ENCODE results near the gene NRIP1. TPM values are rescaled to one million over a fixed set of nuclear protein-coding genes. Genes with fewer than 3 reads are reported as not detected.

The NRIP1 gene, protein sequence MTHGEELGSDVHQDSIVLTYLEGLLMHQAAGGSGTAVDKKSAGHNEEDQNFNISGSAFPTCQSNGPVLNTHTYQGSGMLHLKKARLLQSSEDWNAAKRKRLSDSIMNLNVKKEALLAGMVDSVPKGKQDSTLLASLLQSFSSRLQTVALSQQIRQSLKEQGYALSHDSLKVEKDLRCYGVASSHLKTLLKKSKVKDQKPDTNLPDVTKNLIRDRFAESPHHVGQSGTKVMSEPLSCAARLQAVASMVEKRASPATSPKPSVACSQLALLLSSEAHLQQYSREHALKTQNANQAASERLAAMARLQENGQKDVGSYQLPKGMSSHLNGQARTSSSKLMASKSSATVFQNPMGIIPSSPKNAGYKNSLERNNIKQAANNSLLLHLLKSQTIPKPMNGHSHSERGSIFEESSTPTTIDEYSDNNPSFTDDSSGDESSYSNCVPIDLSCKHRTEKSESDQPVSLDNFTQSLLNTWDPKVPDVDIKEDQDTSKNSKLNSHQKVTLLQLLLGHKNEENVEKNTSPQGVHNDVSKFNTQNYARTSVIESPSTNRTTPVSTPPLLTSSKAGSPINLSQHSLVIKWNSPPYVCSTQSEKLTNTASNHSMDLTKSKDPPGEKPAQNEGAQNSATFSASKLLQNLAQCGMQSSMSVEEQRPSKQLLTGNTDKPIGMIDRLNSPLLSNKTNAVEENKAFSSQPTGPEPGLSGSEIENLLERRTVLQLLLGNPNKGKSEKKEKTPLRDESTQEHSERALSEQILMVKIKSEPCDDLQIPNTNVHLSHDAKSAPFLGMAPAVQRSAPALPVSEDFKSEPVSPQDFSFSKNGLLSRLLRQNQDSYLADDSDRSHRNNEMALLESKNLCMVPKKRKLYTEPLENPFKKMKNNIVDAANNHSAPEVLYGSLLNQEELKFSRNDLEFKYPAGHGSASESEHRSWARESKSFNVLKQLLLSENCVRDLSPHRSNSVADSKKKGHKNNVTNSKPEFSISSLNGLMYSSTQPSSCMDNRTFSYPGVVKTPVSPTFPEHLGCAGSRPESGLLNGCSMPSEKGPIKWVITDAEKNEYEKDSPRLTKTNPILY (N-terminal part only)
- total RNA-seq: 30.3 and 31.2 TPM in 2 replicates

DNA sequence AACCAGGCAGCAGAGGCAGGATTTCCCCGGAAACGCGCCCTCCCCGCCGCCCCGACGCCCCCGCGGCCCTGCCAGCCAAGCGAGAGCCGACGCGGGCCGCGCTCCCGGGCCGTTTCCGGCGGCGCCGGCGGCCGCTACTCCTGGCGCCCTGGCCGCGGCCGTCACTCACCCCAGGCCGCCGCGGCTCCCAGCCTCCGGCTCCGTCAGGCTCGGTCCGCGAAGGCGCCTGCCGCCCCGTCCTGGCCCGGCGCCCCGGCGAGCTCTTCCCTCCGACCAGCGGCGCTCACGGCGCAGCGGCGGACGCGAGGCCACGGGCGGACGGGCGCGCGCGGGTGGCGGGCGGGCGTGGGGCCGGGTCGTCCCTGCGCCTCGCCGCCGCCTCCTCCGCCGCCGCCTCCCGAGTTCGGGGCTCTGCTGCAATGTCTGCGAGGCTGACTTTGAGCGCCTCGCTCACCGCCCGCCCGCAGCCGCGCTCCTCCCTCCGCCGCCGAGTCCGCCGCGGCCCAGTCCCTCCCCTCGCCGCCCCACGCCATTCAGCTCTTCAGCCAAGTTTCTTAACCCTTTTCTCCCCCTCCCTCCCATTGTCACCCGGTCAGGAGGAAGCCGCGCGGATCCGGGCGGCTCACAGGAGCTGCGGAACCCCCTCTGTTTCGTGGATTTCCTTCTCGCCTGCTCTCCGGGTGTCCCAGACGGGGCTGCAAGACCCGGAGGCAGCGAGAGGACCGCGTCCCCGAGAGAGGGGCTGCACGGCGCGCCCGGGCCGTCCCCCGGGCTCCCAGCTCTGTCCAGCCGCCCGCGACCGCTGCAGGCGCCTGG lies at the start of gene NRIP1:
TSS of gene NRIP1 (minus strand) at position 425 of the 816 bp plus-strand sequence. CDS start 96,808 bp downstream, outside the sequence.

Data from smooth muscle cell of bladder (primary cell).